ENCODE measurements around the gene KCNN4. TPM values are rescaled to one million over a fixed set of nuclear protein-coding genes. Genes with fewer than 3 reads are reported as not detected.

The KCNN4 gene
- total and polyA plus RNA-seq, 2 donors (not counting 3 experiments of a cell fraction or from before 2014, with no cell fraction given), result 0.29 TPM; not detected in 1

- H3K9me3 ChIP-seq (replicated peaks; ENCODE audit: control insufficient read depth, insufficient read depth, low read length), result no peaks in the 10 kb centered on the region
- H3K9ac ChIP-seq (replicated peaks; ENCODE audit: extremely low read depth, insufficient read depth, low read length), result no peak overlapping the region
- peaks cover 16 to 35% of the 10 kb centered on the region in 2 experiments for H3K36me3 ChIP-seq (ENCODE audit: control insufficient read depth in 2 of 2, extremely low read depth in 1 of 2, insufficient read depth in 2 of 2, low read length in 2 of 2)
- no peak overlapping the region for H2AFZ ChIP-seq (ENCODE audit: low read depth, low read length)
- H3K4me1 ChIP-seq (ENCODE audit: control insufficient read depth, extremely low read depth, insufficient read depth, low read length), result peaks cover 3% of the 10 kb centered on the region
- POLR2A ChIA-PET, result no interaction called here
- FAIRE-seq (no peak), DNase-seq (ENCODE audit: low read depth, low spot score) (no peak)
- no peaks in the 10 kb centered on the region for H3K79me2 ChIP-seq (ENCODE audit: control insufficient read depth, insufficient read depth, low read length)
- H3K27ac ChIP-seq (ENCODE audit: insufficient read depth, low read depth, low read length), result no peak overlapping the region
- H3K4me3 ChIP-seq (replicated peaks in 1 of 3; ENCODE audit: insufficient read depth in 1 of 3, low read depth in 1 of 3, low read length in 3 of 3), result no peak overlapping the region
- H4K20me1 ChIP-seq (replicated peaks; ENCODE audit: control insufficient read depth, extremely low read depth, insufficient read depth, low read length), result no peaks in the 10 kb centered on the region
- H3K4me2 ChIP-seq (ENCODE audit: insufficient read depth, low read length), result no peak overlapping the region
- no peaks in the 10 kb centered on the region for H3K27me3 ChIP-seq (ENCODE audit: control insufficient read depth in 2 of 2, insufficient read depth in 2 of 2, low read length in 2 of 2)
- intact Hi-C loops (cut with micrococcal nuclease), result loop anchor here (5.0 kb wide), 1 partner anchor 72 kb away; no protein-coding TSS in a partner anchor
- dilution Hi-C loops (cut with MboI; ENCODE audit: extremely low pct_ligation_motif_present, low sequenced_read_pairs), result no loop called here
- CTCF ChIA-PET, result interaction anchor here (1.0 to 1.5 kb wide), 6 partner anchors 27 to 71 kb away, joined by 3 to 6 read pairs (median 4); no protein-coding TSS in a partner anchor
- H3K9me1 ChIP-seq (replicated peaks; ENCODE audit: control insufficient read depth, extremely low read depth, insufficient read depth, low read length), result no peaks in the 10 kb centered on the region
- no peak for TF ChIP-seq POLR2AphosphoS5 (IDR thresholded peaks at IDR 0.05; ENCODE audit: insufficient read depth, low read depth, low read length)
- no peak for TF ChIP-seq GATA2 (IDR thresholded peaks at IDR 0.05; ENCODE audit: insufficient read depth, insufficient read length, low read depth, low read length)
- TF ChIP-seq JUN (IDR thresholded peaks at IDR 0.05; ENCODE audit: borderline replicate concordance, insufficient read depth, insufficient read length, low read depth), result no peak
- no peak for TF ChIP-seq FOS (IDR thresholded peaks at IDR 0.05; ENCODE audit: borderline replicate concordance, insufficient read depth, low read length)
- TF ChIP-seq MYC (IDR thresholded peaks at IDR 0.05; ENCODE audit: low read depth, low read length), result no peak
- TF ChIP-seq POLR2A (IDR thresholded peaks at IDR 0.05; ENCODE audit: low read depth, low read length), result no peak
- no peak for TF ChIP-seq EZH2 (IDR thresholded peaks at IDR 0.05; ENCODE audit: borderline replicate concordance, low read depth, low read length, severe bottlenecking)
- TF ChIP-seq CTCF (IDR thresholded peaks at IDR 0.05; ENCODE audit: extremely low read depth in 1 of 2, insufficient read depth in 1 of 2, low read depth in 1 of 2, low read length in 2 of 2), result no peak
- TF ChIP-seq, protein P1, sequence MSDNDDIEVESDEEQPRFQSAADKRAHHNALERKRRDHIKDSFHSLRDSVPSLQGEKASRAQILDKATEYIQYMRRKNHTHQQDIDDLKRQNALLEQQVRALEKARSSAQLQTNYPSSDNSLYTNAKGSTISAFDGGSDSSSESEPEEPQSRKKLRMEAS (IDR thresholded peaks at IDR 0.05; ENCODE audit: insufficient read depth, insufficient read length), result no peak
- no TSS peak for BruUV-seq (replicated peaks)
These were observed 41.1 kb downstream of the KCNN4 start for GRCh38 chr19:43739439-43740235.
